Esophagus squamous epithelium (tissue), 4 donors: ENCODE measurements around the gene PBX3.

ENCODE experiments used
- POLR2A ChIP-seq, 4 donors: fragments of 450-650 bp; IDR thresholded peaks; one replicate each; pipeline ENCODE4 v1.6.1; 2017; ENCODE audit warnings: antibody characterized with exemption in 4 of 4, mild to moderate bottlenecking in 4 of 4, moderate library complexity in 3 of 4
- TF ChIP-seq, protein P1 (sequence below), 6 experiments: fragments of 450-650 bp in 4 of 6; fragments of 200-600 bp in 2 of 6; sonication (generic) in 2 of 6; IDR thresholded peaks; one replicate each; pipeline ENCODE4 v1.5.1; 2016 to 2019; ENCODE audit warnings: antibody characterized with exemption in 6 of 6, mild to moderate bottlenecking in 4 of 6, moderate library complexity in 4 of 6

DNA sequence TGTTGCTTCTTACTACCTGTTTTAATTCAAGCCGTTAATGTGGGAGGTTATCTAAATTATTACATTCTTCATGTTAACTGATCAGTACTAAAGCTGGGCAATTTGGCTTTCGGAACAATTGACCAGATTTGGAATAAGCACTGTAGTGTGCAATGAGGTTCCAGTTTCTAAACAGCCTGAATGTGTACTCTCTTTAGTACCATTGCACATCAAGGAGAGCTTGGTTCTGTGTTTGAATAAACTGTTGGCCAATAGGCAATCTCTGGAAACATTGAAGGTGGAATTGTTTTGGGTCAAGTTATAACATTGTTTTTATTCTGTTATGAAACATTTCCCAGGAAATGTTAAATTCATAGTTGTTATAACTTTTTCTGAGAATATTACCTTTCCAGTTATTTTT is 105.2 kb downstream of the PBX3 start:
- TF ChIP-seq, protein P1, sequence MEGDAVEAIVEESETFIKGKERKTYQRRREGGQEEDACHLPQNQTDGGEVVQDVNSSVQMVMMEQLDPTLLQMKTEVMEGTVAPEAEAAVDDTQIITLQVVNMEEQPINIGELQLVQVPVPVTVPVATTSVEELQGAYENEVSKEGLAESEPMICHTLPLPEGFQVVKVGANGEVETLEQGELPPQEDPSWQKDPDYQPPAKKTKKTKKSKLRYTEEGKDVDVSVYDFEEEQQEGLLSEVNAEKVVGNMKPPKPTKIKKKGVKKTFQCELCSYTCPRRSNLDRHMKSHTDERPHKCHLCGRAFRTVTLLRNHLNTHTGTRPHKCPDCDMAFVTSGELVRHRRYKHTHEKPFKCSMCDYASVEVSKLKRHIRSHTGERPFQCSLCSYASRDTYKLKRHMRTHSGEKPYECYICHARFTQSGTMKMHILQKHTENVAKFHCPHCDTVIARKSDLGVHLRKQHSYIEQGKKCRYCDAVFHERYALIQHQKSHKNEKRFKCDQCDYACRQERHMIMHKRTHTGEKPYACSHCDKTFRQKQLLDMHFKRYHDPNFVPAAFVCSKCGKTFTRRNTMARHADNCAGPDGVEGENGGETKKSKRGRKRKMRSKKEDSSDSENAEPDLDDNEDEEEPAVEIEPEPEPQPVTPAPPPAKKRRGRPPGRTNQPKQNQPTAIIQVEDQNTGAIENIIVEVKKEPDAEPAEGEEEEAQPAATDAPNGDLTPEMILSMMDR (IDR thresholded peaks at IDR 0.05): no peak
- TF ChIP-seq POLR2A (IDR thresholded peaks at IDR 0.05): no peak
